ENCODE results near the gene GAREM2.

Gene GAREM2

DNA sequence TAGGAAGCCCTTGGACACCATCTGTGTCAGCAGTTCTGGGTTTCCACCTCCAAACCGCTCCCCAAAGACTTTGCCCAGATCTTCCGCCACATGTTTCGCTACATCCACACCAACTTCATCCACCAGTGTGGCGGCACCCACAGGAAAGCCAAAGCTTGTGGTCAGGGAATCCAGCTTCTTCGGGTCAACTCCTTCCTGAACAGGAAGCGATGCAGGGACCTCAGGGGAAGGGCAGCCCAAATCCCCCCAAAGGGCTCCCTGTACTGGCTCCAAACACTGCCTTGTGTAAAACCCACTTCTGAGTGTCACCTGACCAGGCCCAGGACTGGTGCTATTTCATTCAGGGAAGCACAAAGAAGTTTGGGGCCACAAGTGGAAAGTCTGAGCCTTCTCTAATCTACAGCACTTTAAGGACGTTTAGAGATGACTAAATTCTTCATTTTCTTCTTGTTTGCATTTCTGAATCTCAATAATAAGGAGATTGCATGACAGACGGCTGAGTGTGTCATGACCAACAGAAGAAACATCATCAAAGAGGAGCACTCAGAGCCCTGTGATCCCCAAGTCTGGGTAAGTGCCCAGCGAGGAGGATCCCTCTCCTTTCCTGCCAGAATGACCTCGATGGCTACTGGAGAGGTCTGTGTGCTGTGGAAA is 20.8 kb downstream of the GAREM2 start:
- CTCF ChIA-PET, result no interaction called here
- no peak for DNase-seq (ENCODE audit: extremely low spot score)
- TF ChIP-seq HDGF (IDR thresholded peaks at IDR 0.05; ENCODE audit: borderline replicate concordance), result no peak
- no peak for TF ChIP-seq L3MBTL2 (conservative IDR thresholded peaks at IDR 0.05)
- no peak for TF ChIP-seq TARDBP (IDR thresholded peaks at IDR 0.05)
- no peak for TF ChIP-seq ARNT (IDR thresholded peaks at IDR 0.05)
- TF ChIP-seq, protein P1, sequence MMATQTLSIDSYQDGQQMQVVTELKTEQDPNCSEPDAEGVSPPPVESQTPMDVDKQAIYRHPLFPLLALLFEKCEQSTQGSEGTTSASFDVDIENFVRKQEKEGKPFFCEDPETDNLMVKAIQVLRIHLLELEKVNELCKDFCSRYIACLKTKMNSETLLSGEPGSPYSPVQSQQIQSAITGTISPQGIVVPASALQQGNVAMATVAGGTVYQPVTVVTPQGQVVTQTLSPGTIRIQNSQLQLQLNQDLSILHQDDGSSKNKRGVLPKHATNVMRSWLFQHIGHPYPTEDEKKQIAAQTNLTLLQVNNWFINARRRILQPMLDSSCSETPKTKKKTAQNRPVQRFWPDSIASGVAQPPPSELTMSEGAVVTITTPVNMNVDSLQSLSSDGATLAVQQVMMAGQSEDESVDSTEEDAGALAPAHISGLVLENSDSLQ (IDR thresholded peaks at IDR 0.05), result no peak
- TF ChIP-seq NFRKB (IDR thresholded peaks at IDR 0.05), result no peak
- TF ChIP-seq CTBP1 (IDR thresholded peaks at IDR 0.05; ENCODE audit: borderline replicate concordance), result no peak
- TF ChIP-seq BHLHE40 (IDR thresholded peaks at IDR 0.05; ENCODE audit: borderline replicate concordance), result no peak
- TF ChIP-seq FOXK2 (IDR thresholded peaks at IDR 0.05), result no peak
- TF ChIP-seq SUZ12 (IDR thresholded peaks at IDR 0.05), result no peak
- TF ChIP-seq ELF4 (IDR thresholded peaks at IDR 0.05), result no peak
- no peak for TF ChIP-seq SP1 (IDR thresholded peaks at IDR 0.05)
- TF ChIP-seq LEF1 (IDR thresholded peaks at IDR 0.05; ENCODE audit: borderline replicate concordance), result no peak
- TF ChIP-seq FOXA1 (IDR thresholded peaks at IDR 0.05), result no peak
- no peak for TF ChIP-seq FOXM1 (IDR thresholded peaks at IDR 0.05; ENCODE audit: borderline replicate concordance)
- TF ChIP-seq ZNF384 (IDR thresholded peaks at IDR 0.05), result no peak
- POLR2A ChIA-PET, result no interaction called here

DNA sequence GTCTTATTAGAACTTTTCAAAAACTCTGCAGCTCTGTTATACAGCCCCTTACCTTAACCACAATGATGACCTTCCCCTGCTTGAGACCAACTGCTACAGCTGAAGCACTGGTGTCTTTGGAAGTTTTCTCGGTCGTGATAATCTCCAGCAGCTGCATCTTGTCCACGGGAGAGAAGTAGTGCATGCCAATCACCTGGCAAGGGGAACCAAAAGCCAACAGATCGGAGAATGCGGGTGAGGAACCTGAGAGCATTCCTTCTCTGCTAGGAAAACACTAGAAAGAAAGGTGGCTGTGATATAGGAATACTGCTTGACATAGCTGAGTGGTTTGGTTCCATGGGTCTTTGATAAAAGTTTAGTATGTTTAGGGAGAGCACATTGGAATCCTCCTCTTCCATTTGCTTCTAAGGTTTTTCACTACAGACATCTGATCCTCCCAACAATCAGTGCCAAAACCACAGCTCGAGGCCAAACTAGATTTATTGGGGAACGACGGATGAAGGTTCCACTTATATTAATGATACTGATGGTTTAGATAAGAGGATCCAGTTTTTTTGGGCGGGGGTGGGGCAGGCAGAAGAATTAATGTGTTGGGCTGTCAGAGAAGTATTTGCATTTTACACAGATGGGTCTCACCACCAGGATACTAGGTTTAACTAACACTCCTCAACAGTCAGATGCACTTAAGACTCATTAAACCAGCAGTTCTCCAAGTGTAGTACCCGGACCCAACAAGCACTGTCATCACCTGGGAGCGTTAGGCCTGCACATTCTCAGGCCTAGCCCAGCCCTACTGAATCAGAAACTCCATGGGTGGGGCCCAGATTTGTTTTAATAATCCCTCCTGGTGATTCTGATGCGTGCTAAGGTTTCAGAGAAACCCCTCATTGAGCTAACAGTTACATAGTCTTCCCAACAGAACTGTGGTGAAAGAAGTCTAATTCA is 22.4 kb downstream of the GAREM2 start:
- CTCF ChIA-PET, result no interaction called here
- TF ChIP-seq ZNF384 (IDR thresholded peaks at IDR 0.05) (no peak), TARDBP (IDR thresholded peaks at IDR 0.05) (no peak), L3MBTL2 (conservative IDR thresholded peaks at IDR 0.05) (no peak), SUZ12 (IDR thresholded peaks at IDR 0.05) (no peak)
- DNase-seq (ENCODE audit: extremely low spot score), result no peak
- POLR2A ChIA-PET, result no interaction called here

DNA sequence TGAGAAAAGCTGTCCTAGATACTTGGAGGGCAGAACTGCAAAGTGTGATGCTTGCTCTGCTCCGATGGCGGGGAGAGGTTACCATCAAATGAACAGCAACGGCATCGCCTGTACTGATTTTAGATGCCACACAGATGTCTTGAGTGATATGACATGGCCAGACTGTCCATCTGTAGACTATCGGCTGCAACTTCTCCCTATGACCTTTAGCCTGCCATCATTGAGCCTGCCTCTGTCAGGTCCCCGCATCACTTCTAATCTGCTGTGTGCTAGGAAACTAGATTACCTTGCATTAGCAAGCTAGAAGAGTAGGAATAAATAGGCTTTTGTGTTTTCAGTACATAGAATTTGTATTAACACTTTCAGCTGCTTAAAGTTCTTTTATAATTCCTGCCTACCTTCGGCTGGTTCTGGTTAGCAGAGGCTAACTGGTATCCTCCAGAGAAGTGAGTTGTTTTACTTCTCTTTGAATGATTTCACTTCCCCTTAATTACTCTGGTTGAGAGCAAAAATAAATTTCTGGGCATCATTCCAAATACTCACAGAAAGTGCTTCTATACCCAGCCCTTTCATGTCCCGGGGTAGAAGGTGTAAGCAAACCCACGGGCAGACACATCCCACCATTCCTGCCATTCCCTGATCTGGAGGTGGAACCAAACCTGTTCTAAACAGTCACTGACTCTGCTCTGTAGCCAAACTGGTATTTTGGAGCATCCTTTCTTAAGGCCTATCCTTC is 24.0 kb downstream of the GAREM2 start:
- CTCF ChIA-PET, result interaction anchor here (0.6 kb wide), 1 partner anchor 137 kb away, joined by 3 read pairs; no protein-coding TSS in a partner anchor
- TF ChIP-seq CTBP1 (IDR thresholded peaks at IDR 0.05; ENCODE audit: borderline replicate concordance) (no peak), LEF1 (IDR thresholded peaks at IDR 0.05; ENCODE audit: borderline replicate concordance) (no peak), NFRKB (IDR thresholded peaks at IDR 0.05) (no peak), HDGF (IDR thresholded peaks at IDR 0.05; ENCODE audit: borderline replicate concordance) (no peak), FOXK2 (IDR thresholded peaks at IDR 0.05) (no peak)
- TF ChIP-seq, protein P1 (IDR thresholded peaks at IDR 0.05), result no peak
- DNase-seq (ENCODE audit: extremely low spot score), result no peak
- POLR2A ChIA-PET, result no interaction called here

DNA sequence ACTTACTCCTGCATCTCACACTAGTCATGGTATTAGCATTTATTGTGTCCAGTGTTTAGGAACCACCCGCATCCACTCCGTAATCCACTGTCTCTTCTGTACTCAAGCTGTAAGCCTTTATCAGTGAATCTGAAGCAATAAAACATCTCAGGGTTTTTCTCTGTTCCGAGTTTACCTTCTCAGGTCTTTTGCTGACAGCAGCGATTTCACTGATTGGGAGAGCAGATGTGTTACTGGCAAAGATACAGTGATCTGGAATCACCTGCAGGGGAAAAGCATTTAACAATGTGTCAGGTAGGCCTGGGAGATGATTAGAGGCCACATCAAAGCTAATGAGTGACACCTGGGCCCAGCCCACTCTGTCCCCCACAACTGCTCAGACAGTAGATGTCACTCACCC is 24.6 kb downstream of the GAREM2 start:
- TF ChIP-seq SP1 (IDR thresholded peaks at IDR 0.05), result no peak
- TF ChIP-seq NFRKB (IDR thresholded peaks at IDR 0.05), result no peak
- no peak for TF ChIP-seq ZNF384 (IDR thresholded peaks at IDR 0.05)
- TF ChIP-seq ELF4 (IDR thresholded peaks at IDR 0.05), result no peak
- POLR2A ChIA-PET, result no interaction called here
- CTCF ChIA-PET, result interaction anchor here (0.6 kb wide), 1 partner anchor 136 kb away, joined by 3 read pairs; no protein-coding TSS in a partner anchor
- DNase-seq (ENCODE audit: extremely low spot score), result no peak

DNA sequence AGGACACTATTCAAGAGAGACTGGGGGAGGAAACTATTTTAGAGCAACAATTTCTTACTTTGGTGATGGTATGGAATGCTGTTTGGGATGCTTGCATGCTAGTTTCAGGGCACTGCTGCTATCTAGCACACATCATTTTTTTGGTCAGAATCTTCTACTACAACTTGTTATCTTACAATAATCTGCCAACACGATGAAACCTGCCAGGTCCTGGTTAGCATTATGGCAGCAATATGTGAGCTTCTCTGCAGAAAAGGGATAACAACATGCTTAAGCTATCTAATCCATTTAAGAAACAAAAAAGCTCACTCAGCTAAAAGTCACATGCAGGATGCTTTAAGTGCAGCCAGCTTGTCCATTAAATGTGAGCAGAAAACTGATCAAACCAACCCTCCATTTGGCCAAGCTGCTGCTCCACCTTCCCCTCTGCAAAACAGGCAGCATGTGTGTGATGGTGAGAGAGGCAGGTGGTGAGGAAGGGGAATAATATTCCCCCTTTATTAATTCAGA is 30.1 kb downstream of the GAREM2 start:
- ChIA-PET POLR2A (no interaction called here), CTCF (no interaction called here)
- DNase-seq (ENCODE audit: extremely low spot score), result no peak
- TF ChIP-seq SP1 (IDR thresholded peaks at IDR 0.05) (no peak), LEF1 (IDR thresholded peaks at IDR 0.05; ENCODE audit: borderline replicate concordance) (no peak), HDGF (IDR thresholded peaks at IDR 0.05; ENCODE audit: borderline replicate concordance) (no peak), FOXA1 (IDR thresholded peaks at IDR 0.05) (no peak), FOXM1 (IDR thresholded peaks at IDR 0.05; ENCODE audit: borderline replicate concordance) (no peak), NFRKB (IDR thresholded peaks at IDR 0.05) (no peak), ARNT (IDR thresholded peaks at IDR 0.05) (no peak), ELF4 (IDR thresholded peaks at IDR 0.05) (no peak), CTBP1 (IDR thresholded peaks at IDR 0.05; ENCODE audit: borderline replicate concordance) (no peak), FOXK2 (IDR thresholded peaks at IDR 0.05) (no peak), TARDBP (IDR thresholded peaks at IDR 0.05) (no peak), L3MBTL2 (conservative IDR thresholded peaks at IDR 0.05) (no peak), BHLHE40 (IDR thresholded peaks at IDR 0.05; ENCODE audit: borderline replicate concordance) (no peak), SUZ12 (IDR thresholded peaks at IDR 0.05) (no peak), ZNF384 (IDR thresholded peaks at IDR 0.05) (no peak)
- TF ChIP-seq, protein P1 (IDR thresholded peaks at IDR 0.05), result no peak
